A549 treated with CORT108297 at 1 μM for 4 hours (cell line): ENCODE data around the gene IDH1. TPM values are rescaled to one million over a fixed set of nuclear protein-coding genes. Genes with fewer than 3 reads are reported as not detected.

Experiments
- total RNA-seq: library from RNA; stranded (reverse); fragments of 200-300 nt; extraction: Qiagen RNA extraction; gene quantifications from 5 replicates; pipeline ENCODE4 v1.2.3, GENCODE V29; 2022

Gene IDH1
- 75.0 to 91.1 TPM (median 81.4 TPM) in 5 replicates for total RNA-seq

DNA sequence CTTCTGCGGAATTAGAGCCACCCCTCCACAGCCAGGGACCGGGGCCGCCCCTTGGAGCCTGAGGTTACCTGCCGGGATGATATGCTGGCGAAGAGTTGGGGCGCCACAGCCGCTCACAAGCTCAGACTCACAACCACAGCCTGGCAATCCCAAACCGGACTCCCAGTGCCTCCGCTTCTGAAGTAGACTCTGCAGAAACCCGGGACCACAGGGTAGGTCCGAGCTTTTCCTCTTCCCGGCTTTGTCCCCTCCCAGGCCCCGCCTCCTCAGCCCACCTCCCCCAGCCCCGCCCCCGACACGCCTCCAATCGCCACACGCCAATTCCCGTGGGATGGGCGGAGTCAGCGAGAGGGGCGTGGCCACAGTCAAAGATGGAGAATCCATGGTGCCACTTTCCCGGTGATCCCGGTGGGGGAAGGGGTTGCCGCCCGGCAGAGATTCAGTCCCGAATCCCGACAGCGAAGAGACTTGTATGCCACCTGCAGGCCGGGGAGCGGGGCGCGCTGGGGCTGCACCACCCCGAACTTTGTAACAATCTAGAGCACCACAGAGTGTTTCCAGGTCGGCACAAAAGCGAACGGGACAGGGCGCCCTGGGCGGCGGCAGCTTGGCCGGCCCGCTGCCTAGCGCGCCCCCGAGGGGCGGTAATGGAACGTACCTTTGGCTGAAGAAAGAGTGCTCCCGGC is at the start of gene IDH1:
Gene IDH1, minus strand, starts transcription at position 201 of the 686 bp plus-strand sequence. CDS start 3,520 bp downstream, outside the sequence.

DNA sequence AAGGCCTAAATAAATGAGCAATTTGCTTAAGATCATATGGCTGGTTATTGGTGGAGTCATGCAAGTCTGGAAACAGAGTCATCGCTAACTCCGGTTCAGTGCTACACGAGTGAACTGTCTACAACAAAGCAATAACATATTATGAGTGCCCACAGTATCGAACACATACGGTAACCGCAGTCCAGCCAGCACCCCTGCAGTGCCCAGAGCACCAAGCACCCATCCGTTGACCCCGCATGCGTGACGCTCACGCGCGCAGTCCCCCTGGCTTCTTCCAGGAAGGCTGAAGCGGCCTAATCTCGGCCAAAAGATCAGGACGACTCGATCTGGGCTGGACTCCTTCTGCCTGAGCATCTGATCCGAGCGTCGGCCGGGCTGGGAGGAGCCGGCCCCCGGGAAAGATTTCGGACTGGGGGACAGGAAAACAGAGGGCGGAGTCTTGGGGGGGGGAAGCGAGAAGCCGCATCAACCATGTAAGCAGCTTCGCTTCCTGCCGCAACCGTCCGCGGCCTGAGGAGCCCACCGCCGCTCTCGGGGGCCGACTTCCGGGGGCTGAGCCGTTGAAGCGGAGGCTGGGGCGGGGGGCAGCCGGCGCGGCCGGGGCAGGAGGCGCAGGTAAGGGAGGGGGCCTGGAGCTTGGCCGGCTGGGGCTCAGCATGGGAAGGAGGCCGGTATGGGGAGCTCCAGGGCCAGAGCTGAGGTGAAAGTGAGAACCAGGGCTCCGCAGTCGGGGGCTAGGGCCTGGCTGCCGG is 11.1 kb upstream of the IDH1 start, which contains the start of gene PIKFYVE:
Gene PIKFYVE, plus strand, starts transcription at position 455 of the 752 bp plus-strand sequence. CDS start 5,265 bp downstream, outside the sequence.

DNA sequence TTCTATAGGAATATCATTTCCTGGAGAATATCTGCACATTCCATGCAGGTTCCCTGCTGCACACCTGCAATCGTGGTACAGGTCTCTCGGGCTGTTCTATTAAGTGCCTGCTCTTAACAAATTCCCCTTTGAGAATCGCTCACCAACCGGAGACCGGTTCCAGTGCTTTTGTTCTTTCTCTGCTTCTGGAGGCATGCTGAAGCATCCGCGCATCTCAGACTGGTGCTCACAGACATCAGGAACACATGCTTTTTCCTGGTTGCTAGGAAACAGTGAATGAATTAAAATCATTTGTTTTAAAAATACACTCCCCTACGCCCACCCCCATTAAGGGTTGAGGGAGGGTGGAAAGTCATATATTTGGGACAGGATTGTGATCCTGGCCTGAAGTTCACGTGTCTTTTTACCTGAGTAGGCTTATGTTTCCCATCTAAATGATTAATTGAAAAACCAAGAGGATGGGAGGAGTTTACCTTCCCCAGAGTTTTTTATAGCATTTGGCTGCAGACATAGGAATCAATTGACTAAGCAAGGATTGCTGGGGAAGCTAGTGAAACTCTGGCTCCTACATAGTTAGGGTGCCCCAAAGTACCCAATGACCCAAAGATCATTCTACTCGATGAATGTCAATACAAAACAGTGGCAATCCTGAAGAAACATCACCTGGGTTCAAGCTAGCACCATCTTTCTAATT is 64.9 kb downstream of the IDH1 start, which contains the start of gene C2orf80:
Gene C2orf80, minus strand, starts transcription at position 221 of the 694 bp plus-strand sequence. CDS start 3,044 bp downstream, outside the sequence.

Other genes starting within 250 kb of the IDH1 start
- 2.6 to 3.7 TPM (median 3.0 TPM) in 5 replicates for gene PLEKHM3, start 229.5 kb downstream of the IDH1 start, total RNA-seq
- gene CRYGD, start 130.5 kb downstream of the IDH1 start, total RNA-seq, result not detected in 5 replicates
- gene CRYGC, start 125.2 kb downstream of the IDH1 start, total RNA-seq, result not detected in 5 replicates
- gene CRYGB, start 108.9 kb downstream of the IDH1 start, total RNA-seq, result not detected in 5 replicates
- gene CRYGA, start 91.5 kb downstream of the IDH1 start, total RNA-seq, result not detected in 5 replicates
- gene C2orf80, start 65.0 kb downstream of the IDH1 start, total RNA-seq, result not detected in 5 replicates
- 4.7 to 8.0 TPM (median 7.0 TPM) in 5 replicates for gene PIKFYVE, start 11.2 kb upstream of the IDH1 start, total RNA-seq
- not detected in 5 replicates for gene PTH2R, start 151.7 kb upstream of the IDH1 start, total RNA-seq